Effector CD8-positive, alpha-beta T cell (primary cell): ENCODE results near the gene EDA.

Experiments
- DNase-seq: peaks from one replicate; lab custom pipeline; 2025; lab: John Stamatoyannopoulos, UW

The EDA gene

DNA sequence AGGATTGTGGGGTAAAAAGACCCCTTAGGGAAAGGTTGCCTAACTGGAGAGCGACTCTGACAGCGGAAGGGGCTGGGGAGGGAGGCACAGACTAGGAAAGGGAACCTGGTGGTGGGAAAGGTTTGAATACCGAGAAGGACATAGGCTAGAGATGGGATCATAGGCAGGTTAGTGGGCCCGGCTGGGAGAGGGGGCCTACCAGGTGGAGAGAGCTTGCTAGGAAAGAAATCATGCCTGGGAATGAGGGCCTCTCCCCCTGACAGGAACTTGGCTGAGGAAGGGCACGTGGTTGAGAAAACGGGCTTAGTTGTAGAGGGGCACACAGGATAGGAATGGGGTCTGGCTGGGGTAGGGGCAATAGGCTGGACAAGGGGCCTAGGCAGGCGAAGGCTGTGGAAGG lies 450.7 kb downstream of the EDA start:
- no peak for DNase-seq

DNA sequence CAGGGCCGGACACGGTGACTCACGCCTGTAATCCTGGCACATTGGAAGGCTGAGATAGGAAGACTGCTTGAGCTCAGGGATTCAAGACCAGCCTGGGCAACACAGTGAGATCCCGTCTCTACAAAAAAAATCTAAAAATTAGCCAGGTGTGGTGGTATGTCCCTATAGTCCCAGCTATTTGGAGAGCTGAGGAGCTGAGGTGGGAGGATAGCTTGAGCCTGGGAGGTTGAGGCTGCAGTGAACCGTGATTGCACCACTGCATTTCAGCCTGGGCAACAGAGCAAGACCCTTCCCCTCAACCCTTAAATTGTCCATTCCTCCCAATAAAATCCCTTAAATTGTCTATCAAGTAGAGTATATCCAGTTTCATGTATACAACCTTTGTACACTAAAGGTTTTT lies 463.4 kb downstream of the EDA start:
- no peak for DNase-seq

DNA sequence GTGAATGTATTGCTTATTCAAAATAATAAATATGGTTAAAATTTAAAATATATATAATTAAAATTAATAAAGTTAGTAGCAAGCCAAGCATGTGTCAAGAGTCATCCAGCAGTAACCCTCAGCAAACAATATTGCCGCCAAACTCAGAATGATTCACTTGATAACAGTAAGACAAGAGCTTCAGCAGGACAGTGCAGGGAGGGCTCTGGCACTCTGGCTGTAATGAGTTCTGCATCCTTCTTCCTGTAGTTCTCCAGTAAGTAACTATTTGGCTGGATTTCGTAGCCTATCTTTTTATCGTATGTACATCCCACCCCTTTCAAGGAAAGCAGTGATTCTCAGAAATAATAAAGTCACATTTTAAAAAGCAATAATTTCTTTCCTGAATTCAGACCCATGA lies 464.0 kb downstream of the EDA start:
- DNase-seq, result no peak

DNA sequence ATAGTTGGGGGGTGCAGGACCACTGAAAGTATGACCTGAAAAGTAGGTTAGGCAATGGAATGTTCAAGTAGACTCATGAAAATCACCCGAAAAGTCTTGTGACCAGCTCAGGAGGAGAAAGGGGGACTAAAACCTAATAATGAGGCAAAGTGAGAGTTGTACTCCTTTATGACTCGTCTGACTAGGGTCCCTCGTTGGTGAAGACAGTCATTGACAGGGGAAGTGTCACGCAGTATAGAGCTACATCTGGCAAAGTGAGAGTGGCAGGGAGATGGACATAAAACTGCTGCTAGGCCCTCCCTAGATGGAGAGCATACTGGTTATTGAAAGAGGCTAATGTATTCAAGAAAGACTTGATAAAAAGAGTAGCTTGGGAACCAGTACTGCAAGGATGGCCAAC lies 466.8 kb downstream of the EDA start:
- DNase-seq, result no peak

DNA sequence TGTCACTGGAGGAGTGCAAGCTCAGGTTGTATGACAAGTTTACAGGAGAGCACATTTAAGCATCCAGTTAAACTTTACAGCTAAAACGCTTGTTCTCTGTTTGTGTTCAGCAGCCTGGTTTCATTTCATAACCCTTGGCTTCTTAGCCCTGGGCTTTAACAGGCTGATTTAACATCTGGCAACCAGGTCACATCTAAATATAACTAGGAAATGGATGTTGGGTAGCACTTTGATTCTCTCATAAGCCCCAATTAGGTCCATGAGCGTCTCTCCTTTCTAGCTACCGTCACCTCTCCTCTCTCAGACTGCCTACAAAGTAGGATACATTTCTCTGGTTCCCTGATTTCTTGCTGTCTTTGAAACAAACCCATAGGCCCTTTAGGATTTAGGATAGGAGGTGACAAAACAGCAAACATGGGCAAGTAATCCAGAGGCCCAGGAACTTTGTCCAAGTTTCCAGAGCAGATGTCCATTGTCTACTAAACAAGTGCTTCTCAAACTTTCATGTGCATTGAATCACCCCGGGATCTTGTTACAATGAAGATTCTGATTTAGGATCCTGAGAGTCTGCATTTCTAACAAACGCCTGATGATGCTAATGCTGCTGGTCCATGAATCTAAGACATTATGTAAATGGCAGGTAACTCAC lies 468.8 kb downstream of the EDA start:
- DNase-seq, result no peak

DNA sequence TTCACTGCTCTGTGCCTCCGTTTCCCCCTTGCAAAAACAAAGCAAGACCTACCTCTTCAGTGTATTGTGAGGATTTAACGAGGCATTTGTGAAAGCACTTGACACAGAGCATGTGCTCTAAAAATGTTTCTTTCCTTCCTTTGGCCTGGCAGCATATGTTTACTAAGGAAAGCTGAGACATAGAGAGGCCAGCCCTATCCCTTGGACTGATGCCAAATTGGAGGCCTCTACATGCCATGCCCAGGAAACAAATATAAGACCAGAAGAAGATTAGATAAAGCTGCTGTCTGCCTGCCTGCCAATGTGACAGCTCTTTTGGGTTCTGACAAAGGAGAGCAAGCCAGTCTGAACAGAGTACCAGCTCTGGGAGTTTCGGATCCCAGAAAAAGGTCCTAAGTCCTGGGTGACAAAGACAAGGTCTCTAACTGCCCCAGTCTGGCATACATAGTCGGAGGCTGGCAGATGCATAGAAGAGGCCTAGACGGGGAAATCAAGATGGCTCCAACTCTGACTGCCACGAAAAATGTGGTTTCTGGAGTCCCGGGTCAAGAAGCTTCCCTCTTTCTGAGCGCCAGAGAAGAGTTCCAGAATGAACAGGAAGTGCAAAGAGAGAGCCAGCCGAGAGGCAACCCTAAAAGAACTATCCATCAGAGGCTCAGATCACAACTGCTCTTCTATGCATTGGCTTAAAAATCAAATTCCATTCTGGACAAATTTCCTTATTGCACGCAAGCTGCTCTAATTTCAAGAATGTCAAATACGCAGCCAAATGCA lies 472.1 kb downstream of the EDA start:
- no peak for DNase-seq

DNA sequence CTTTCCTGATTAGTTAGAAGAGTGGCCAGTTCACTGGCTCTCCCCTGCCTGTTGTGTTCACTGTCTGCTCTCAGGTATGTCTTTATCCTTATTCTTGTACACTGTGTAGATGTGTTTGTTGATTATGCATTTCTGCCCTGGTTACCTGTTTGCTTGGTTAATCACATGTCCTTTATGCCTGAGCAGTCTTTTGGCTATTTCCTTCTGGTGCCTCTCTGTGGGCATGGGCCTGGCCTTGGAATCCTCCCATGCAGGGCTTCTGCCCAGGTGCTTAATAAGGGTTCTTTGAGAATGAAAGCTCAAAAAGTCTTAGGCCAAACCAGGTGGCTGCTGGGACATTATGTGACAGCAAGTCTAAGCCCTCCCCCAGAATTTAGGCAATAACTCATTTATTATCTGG lies 472.8 kb downstream of the EDA start:
- no peak for DNase-seq
